DOHH2 (cell line): Measurements from ENCODE around the gene FGGY.

Source experiments
- H3F3A ChIP-seq: fragments of 200-600 bp; sonication (generic), shearing (Covaris generic); 2 replicates; pipeline ENCODE4 v1.6.0; 2016; ENCODE audit warnings: antibody characterized with exemption, mild to moderate bottlenecking; ENCODE audit not compliant: control insufficient read depth, insufficient read depth
- H3K27ac ChIP-seq: fragments of 200-600 bp; sonication (generic); 2 replicates; pipeline ENCODE4 v1.5.1; 2014; ENCODE audit warnings: low read depth, mild to moderate bottlenecking, low read length, moderate library complexity
- H3K27me3 ChIP-seq: fragments of 200-600 bp; sonication (generic); 2 replicates; pipeline ENCODE4 v1.6.1; 2014; ENCODE audit warnings: mild to moderate bottlenecking, low read length, mixed read lengths; ENCODE audit not compliant: control insufficient read depth
- H3K36me3 ChIP-seq: fragments of 200-600 bp; sonication (generic); 2 replicates; pipeline ENCODE4 v1.6.1; 2014; ENCODE audit warnings: mild to moderate bottlenecking, low read length, moderate library complexity, mixed read lengths; ENCODE audit not compliant: control insufficient read depth
- H3K4me1 ChIP-seq: fragments of 200-600 bp; sonication (generic); 2 replicates; pipeline ENCODE4 v1.6.1; 2014; ENCODE audit warnings: mild to moderate bottlenecking, low read length, mixed read lengths; ENCODE audit not compliant: control insufficient read depth
- H3K4me2 ChIP-seq: fragments of 200-600 bp; sonication (generic); 2 replicates; pipeline ENCODE4 v1.6.0; 2014; ENCODE audit warnings: mild to moderate bottlenecking, low read length, moderate library complexity
- H3K4me3 ChIP-seq: fragments of 200-600 bp; sonication (generic); 2 replicates; pipeline ENCODE4 v1.5.1; 2014; ENCODE audit warnings: mild to moderate bottlenecking, low read length, mixed read lengths
- H3K79me2 ChIP-seq: fragments of 200-600 bp; sonication (generic); 2 replicates; pipeline ENCODE4 v1.6.1; 2014; ENCODE audit warnings: mild to moderate bottlenecking, low read length, mixed read lengths; ENCODE audit not compliant: control insufficient read depth
- H3K9me2 ChIP-seq: fragments of 200-600 bp; sonication (generic); replicated peaks from 2 replicates; pipeline ENCODE4 v1.6.1; 2014; ENCODE audit warnings: mild to moderate bottlenecking, low read length, mixed read lengths; ENCODE audit not compliant: control insufficient read depth
- H3K9me3 ChIP-seq: fragments of 200-600 bp; sonication (generic); 2 replicates; pipeline ENCODE4 v1.6.1; 2014; ENCODE audit warnings: antibody characterized with exemption, low read length, mixed read lengths; ENCODE audit not compliant: control insufficient read depth, insufficient read depth
- H4K20me1 ChIP-seq: fragments of 200-600 bp; sonication (generic); 2 replicates; pipeline ENCODE4 v1.6.0; 2014; ENCODE audit warnings: low read depth, mild to moderate bottlenecking, antibody characterized with exemption, low read length, moderate library complexity; ENCODE audit not compliant: control insufficient read depth, insufficient read depth
- CTCF ChIP-seq: fragments of 200-600 bp; sonication (generic); IDR thresholded peaks from one replicate; pipeline ENCODE4 v1.5.1; 2014; ENCODE audit warnings: antibody characterized with exemption, mild to moderate bottlenecking, low read depth, low read length; ENCODE audit not compliant: poor library complexity, severe bottlenecking
- EZH2phosphoT487 ChIP-seq: fragments of 200-600 bp; sonication (generic); IDR thresholded peaks from 2 replicates; pipeline ENCODE4 v1.6.1; 2017; ENCODE audit warnings: borderline replicate concordance, mild to moderate bottlenecking, antibody characterized with exemption, low read length, moderate library complexity, mixed read lengths

FGGY gene

GRCh38 chr1:59452026-59452425, 155.1 kb downstream of the FGGY start:
- Histone ChIP-seq H3K27me3 (no peaks in the 10 kb centered on the region), H3K27ac (no peak overlapping the region), H3K36me3 (no peaks in the 10 kb centered on the region), H3K4me3 (no peak overlapping the region), H3K9me2 (no peaks in the 10 kb centered on the region), H3K4me1 (no peaks in the 10 kb centered on the region), H4K20me1 (no peaks in the 10 kb centered on the region), H3F3A (no peaks in the 10 kb centered on the region), H3K79me2 (no peaks in the 10 kb centered on the region), H3K4me2 (no peak overlapping the region), H3K9me3 (no peaks in the 10 kb centered on the region)
- TF ChIP-seq CTCF (no peak), EZH2phosphoT487 (no peak)

GRCh38 chr1:59452559-59452958, 155.7 kb downstream of the FGGY start:
- Histone ChIP-seq H3K4me1 (no peaks in the 10 kb centered on the region), H3K36me3 (no peaks in the 10 kb centered on the region), H3K4me2 (no peak overlapping the region), H3K9me2 (no peaks in the 10 kb centered on the region), H3K27me3 (no peaks in the 10 kb centered on the region), H3K4me3 (no peak overlapping the region), H3K79me2 (no peaks in the 10 kb centered on the region), H3K27ac (no peak overlapping the region), H3F3A (no peaks in the 10 kb centered on the region), H4K20me1 (no peaks in the 10 kb centered on the region), H3K9me3 (no peaks in the 10 kb centered on the region)
- TF ChIP-seq EZH2phosphoT487 (no peak), CTCF (no peak)

- Histone ChIP-seq H4K20me1 (no peaks in the 10 kb centered on the region), H3K9me2 (no peaks in the 10 kb centered on the region), H3K27me3 (no peaks in the 10 kb centered on the region), H3K4me1 (no peaks in the 10 kb centered on the region), H3K36me3 (no peaks in the 10 kb centered on the region), H3K79me2 (no peaks in the 10 kb centered on the region), H3K4me3 (no peak overlapping the region), H3K9me3 (no peaks in the 10 kb centered on the region), H3F3A (no peaks in the 10 kb centered on the region), H3K27ac (no peak overlapping the region), H3K4me2 (no peak overlapping the region)
- TF ChIP-seq CTCF (no peak), EZH2phosphoT487 (no peak)
Measured at GRCh38 chr1:59453297-59453968, 156.5 kb downstream of the FGGY start.
